Measurements from ENCODE around the gene SECISBP2L. TPM values are rescaled to one million over a fixed set of nuclear protein-coding genes. Genes with fewer than 3 reads are reported as not detected.

Gene SECISBP2L
- total and polyA plus RNA-seq, 9 of the 15 experiments (the other 6 are each of a cell fraction or from before 2014, with no cell fraction given): 0.55 to 14.1 (median 10.4) TPM

DNA sequence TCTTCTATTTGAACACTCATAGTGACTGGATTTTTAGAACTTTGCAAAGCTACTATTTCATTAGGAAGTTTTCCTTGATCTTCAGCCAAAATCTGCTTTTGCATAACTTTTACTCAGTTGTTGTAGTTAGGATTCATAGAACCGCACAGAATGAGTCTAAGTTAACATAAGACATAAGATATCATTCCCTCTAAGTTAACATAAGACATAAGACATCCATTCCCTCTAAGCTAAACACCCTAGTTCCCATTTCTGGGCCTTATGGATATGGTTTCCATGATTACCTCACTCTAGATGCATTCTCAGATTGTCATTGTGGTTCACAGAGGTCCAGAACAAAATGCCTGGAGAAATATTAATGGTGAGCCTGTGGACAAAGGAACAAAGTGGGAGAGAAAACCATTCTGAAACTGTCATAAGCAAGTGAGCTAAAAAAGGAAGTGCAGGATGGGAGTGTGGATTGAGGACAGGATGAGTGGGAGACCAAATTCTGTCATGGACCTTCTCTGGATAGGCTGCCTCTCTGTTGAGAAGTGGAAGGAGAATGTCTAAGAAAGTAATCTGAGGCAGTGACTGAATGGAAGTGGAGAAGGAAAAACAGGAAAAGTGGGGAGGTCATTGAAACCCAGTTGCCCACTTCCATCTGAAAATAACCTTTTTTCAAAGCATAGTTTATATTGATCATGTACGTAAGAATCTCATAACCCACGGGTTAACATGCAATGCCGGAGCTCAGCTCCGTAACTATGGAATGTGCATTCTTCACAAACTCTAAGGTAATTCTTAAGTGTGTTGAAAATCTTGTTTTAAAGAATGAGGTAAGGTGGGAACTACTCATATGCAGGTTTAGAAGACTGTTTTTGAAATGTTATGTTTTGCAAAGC, 37.4 kb upstream of the SECISBP2L start:
- Histone ChIP-seq H3K27ac (ENCODE audit: extremely low read depth, low read depth, low read length) (no peak overlapping the region), H3K4me2 (ENCODE audit: insufficient read depth, low read length) (no peak overlapping the region), H2AFZ (ENCODE audit: low read depth, low read length) (no peak overlapping the region), H3K9ac (ENCODE audit: insufficient read depth in 1 of 2, low read depth in 2 of 2, low read length in 2 of 2) (no peak overlapping the region), H3K36me3 (ENCODE audit: control insufficient read depth, insufficient read depth, low read length) (no peaks in the 10 kb centered on the region), H4K20me1 (replicated peaks; ENCODE audit: control insufficient read depth, insufficient read depth, low read length) (no peaks in the 10 kb centered on the region), H3K79me2 (ENCODE audit: control insufficient read depth, insufficient read depth, low read length) (no peaks in the 10 kb centered on the region), H3K9me1 (ENCODE audit: control insufficient read depth, insufficient read depth, low read length) (no peaks in the 10 kb centered on the region), H3K27me3 (ENCODE audit: control insufficient read depth in 2 of 2, insufficient read depth in 2 of 2, low read length in 2 of 2) (no peaks in the 10 kb centered on the region), H3K4me1 (replicated peaks in 1 of 2; ENCODE audit: control insufficient read depth in 2 of 2, insufficient read depth in 2 of 2, low read length in 2 of 2) (peaks cover 0 to 4% of the 10 kb centered on the region in 2 experiments; a peak in 1 of 5 replicates), H3K4me3 (no peak overlapping the region), H3K9me3 (replicated peaks; ENCODE audit: control insufficient read depth, insufficient read depth, low read depth, low read length) (no peaks in the 10 kb centered on the region)
- 72% methylated on average over 5 of the region's 5 CpGs for WGBS (ENCODE audit: insufficient coverage, low coverage, missing lambda C conversion rate)
- intact Hi-C loops (cut with micrococcal nuclease): no loop called here
- no peak for DNase-seq (ENCODE audit: extremely low read depth in 1 of 4, low spot score in 3 of 4)
- FAIRE-seq: no peak
- no TSS peak for BruUV-seq (replicated peaks)
- no peak for ATAC-seq
- ChIA-PET CTCF (ENCODE audit: low intra/inter-chr PET ratio) (no interaction called here), POLR2A (interaction anchor here (1.0 kb wide), 1 partner anchor 12 kb away, joined by 5 read pairs; no protein-coding TSS in a partner anchor)
- TF ChIP-seq CREBBP (IDR thresholded peaks at IDR 0.05; ENCODE audit: low read depth, low read length) (no peak), SPI1 (IDR thresholded peaks at IDR 0.05; ENCODE audit: borderline replicate concordance, low read depth, low read length) (peak; percentile 82; the same call in 1 of the 2 replicates)
- in situ Hi-C loops (cut with MboI): no loop called here

DNA sequence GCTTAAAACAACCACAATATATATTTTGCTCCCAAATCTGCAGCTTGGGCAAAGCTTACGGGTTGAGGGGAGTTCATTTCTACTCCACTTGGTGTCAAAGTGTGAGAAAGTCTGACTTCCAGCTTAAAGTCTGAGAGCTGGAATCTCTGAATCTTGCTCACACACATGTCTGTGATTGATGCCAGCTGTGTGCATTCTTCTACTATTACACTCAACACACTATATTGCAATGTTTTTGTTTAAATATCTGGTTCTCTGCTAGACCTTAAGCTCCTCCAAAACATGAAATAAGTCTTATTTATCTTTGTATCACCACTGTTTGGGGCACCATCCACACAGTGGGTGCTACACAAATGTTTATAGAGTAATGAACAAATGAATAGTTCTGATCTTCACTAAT, 36.7 kb upstream of the SECISBP2L start:
- BruUV-seq (replicated peaks): no TSS peak
- Histone ChIP-seq H4K20me1 (replicated peaks; ENCODE audit: control insufficient read depth, insufficient read depth, low read length) (no peaks in the 10 kb centered on the region), H3K4me3 (no peak overlapping the region), H3K27me3 (ENCODE audit: control insufficient read depth in 2 of 2, insufficient read depth in 2 of 2, low read length in 2 of 2) (no peaks in the 10 kb centered on the region), H3K36me3 (ENCODE audit: control insufficient read depth, insufficient read depth, low read length) (no peaks in the 10 kb centered on the region), H3K79me2 (ENCODE audit: control insufficient read depth, insufficient read depth, low read length) (no peaks in the 10 kb centered on the region), H3K27ac (ENCODE audit: extremely low read depth, low read depth, low read length) (no peak overlapping the region), H3K9me3 (replicated peaks; ENCODE audit: control insufficient read depth, insufficient read depth, low read depth, low read length) (no peaks in the 10 kb centered on the region), H3K4me2 (ENCODE audit: insufficient read depth, low read length) (no peak overlapping the region), H3K9me1 (ENCODE audit: control insufficient read depth, insufficient read depth, low read length) (no peaks in the 10 kb centered on the region), H3K9ac (ENCODE audit: insufficient read depth in 1 of 2, low read depth in 2 of 2, low read length in 2 of 2) (no peak overlapping the region), H2AFZ (ENCODE audit: low read depth, low read length) (no peak overlapping the region), H3K4me1 (replicated peaks in 1 of 2; ENCODE audit: control insufficient read depth in 2 of 2, insufficient read depth in 2 of 2, low read length in 2 of 2) (peaks cover 0 to 4% of the 10 kb centered on the region in 2 experiments; a peak in 1 of 5 replicates)
- ChIA-PET CTCF (ENCODE audit: low intra/inter-chr PET ratio) (no interaction called here), POLR2A (interaction anchor here (0.6 to 0.9 kb wide), 2 partner anchors 10 to 12 kb away, joined by 3 read pairs; no protein-coding TSS in a partner anchor)
- FAIRE-seq: no peak
- in situ Hi-C loops (cut with MboI): no loop called here
- WGBS (ENCODE audit: insufficient coverage, low coverage, missing lambda C conversion rate): 59% methylated on average over 1 of the region's 1 CpG
- no peak for ATAC-seq
- TF ChIP-seq NFYB (IDR thresholded peaks at IDR 0.05; ENCODE audit: extremely low read depth, insufficient read length): no peak
- no peak for TF ChIP-seq JUN (IDR thresholded peaks at IDR 0.05; ENCODE audit: borderline replicate concordance, low read depth, low read length)
- TF ChIP-seq JUN (CRISPR knock-in tag; IDR thresholded peaks at IDR 0.05; ENCODE audit: borderline replicate concordance): no peak
- no peak for TF ChIP-seq KLF13 (tag; IDR thresholded peaks at IDR 0.05; ENCODE audit: borderline replicate concordance, low read depth)
- no peak for TF ChIP-seq PCBP2 (IDR thresholded peaks at IDR 0.05; ENCODE audit: low read depth, low read length, poor library complexity, severe bottlenecking)
- TF ChIP-seq ATF7 (IDR thresholded peaks at IDR 0.05): no peak
- TF ChIP-seq, protein P1, sequence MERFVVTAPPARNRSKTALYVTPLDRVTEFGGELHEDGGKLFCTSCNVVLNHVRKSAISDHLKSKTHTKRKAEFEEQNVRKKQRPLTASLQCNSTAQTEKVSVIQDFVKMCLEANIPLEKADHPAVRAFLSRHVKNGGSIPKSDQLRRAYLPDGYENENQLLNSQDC (CRISPR knock-in tag; IDR thresholded peaks at IDR 0.05): no peak
- TF ChIP-seq LARP7 (IDR thresholded peaks at IDR 0.05): no peak
- TF ChIP-seq WHSC1 (IDR thresholded peaks at IDR 0.05; ENCODE audit: low read length): no peak
- TF ChIP-seq PRMT5 (CRISPR knock-in tag; IDR thresholded peaks at IDR 0.05): no peak
- TF ChIP-seq ERF (CRISPR knock-in tag; IDR thresholded peaks at IDR 0.05): no peak
- TF ChIP-seq TAF7 (tag; IDR thresholded peaks at IDR 0.05): no peak
- no peak for DNase-seq (ENCODE audit: extremely low read depth in 1 of 4, low spot score in 3 of 4)
- intact Hi-C loops (cut with micrococcal nuclease): no loop called here
